Nephron (organoid): ENCODE results near the gene NOP58.

Source experiments
- H3K27ac Mint-ChIP-seq, 3 experiments: 2 replicates each; pipeline ENCODE4 v1.8.0; 2020; ENCODE audit warnings: mixed read lengths in 3 of 3, mild to moderate bottlenecking in 2 of 3, moderate library complexity in 1 of 3
- H3K27me3 Mint-ChIP-seq: 2 replicates; pipeline ENCODE4 v1.8.0; 2021; ENCODE audit warnings: low read depth, mild to moderate bottlenecking, moderate library complexity, mixed read lengths
- H3K36me3 Mint-ChIP-seq: 2 replicates; pipeline ENCODE4 v1.8.0; 2020; ENCODE audit warnings: low read depth, mixed read lengths
- H3K4me1 Mint-ChIP-seq: 2 replicates; pipeline ENCODE4 v1.8.0; 2020; ENCODE audit warnings: mixed read lengths
- H3K4me3 Mint-ChIP-seq, 3 experiments: 2 replicates each; pipeline ENCODE4 v1.8.0; 2020; ENCODE audit warnings: mild to moderate bottlenecking in 3 of 3, mixed read lengths in 3 of 3, moderate library complexity in 2 of 3
- H3K9me3 Mint-ChIP-seq: 2 replicates; pipeline ENCODE4 v1.8.0; 2020; ENCODE audit warnings: mixed read lengths
- TF ChIP-seq, protein P1 (sequence below), 3 experiments: fragments of 200-600 bp; sonication (generic); IDR thresholded peaks; one replicate each; pipeline ENCODE4 v1.5.0; 2021; ENCODE audit warnings: antibody characterized with exemption in 3 of 3; ENCODE audit not compliant: unreplicated experiment in 3 of 3

NOP58 gene

DNA sequence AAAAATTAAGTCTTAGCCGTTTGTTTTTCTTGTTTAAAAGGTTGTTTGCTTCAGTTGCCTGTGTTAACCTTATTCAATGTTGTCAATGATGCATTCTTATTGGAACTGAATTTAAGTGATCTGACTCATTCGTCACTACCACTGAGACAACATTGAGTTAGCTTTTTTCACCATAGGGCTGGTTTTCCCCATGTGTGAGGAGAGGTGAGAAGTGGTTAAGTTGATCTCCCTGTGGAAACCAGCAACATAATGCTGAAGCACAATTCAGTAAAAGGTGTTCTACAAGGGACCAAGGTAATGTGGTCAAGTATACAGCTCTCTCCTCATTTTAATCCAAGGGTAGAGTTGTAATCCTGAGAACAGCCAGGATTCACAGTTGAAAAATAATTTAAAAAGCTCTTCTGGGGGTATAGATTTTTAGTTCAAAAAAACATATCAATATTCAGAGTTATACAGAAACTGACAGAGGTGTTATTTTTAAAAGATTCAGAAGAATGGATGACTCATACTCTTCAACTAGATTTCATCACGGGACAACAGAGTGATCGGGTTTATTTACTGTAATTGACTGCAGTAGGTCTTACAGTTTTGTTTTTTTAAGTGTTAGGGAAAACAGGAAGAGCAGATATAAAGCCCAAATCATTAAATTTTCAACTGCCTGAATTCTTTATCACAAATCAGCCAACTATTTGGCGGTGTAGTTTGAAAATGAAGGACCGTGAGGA lies 12.6 kb downstream of the NOP58 start:
- no peaks in the 10 kb centered on the region for H3K4me1 Mint-ChIP-seq
- H3K36me3 Mint-ChIP-seq = peaks cover 42% of the 10 kb centered on the region
- H3K9me3 Mint-ChIP-seq = no peaks in the 10 kb centered on the region
- no peak overlapping the region for H3K4me3 Mint-ChIP-seq
- TF ChIP-seq, protein P1, sequence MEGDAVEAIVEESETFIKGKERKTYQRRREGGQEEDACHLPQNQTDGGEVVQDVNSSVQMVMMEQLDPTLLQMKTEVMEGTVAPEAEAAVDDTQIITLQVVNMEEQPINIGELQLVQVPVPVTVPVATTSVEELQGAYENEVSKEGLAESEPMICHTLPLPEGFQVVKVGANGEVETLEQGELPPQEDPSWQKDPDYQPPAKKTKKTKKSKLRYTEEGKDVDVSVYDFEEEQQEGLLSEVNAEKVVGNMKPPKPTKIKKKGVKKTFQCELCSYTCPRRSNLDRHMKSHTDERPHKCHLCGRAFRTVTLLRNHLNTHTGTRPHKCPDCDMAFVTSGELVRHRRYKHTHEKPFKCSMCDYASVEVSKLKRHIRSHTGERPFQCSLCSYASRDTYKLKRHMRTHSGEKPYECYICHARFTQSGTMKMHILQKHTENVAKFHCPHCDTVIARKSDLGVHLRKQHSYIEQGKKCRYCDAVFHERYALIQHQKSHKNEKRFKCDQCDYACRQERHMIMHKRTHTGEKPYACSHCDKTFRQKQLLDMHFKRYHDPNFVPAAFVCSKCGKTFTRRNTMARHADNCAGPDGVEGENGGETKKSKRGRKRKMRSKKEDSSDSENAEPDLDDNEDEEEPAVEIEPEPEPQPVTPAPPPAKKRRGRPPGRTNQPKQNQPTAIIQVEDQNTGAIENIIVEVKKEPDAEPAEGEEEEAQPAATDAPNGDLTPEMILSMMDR (IDR thresholded peaks at IDR 0.05; ENCODE audit: unreplicated experiment in 3 of 3) = no peak
- no peaks in the 10 kb centered on the region for H3K27me3 Mint-ChIP-seq
- no peak overlapping the region for H3K27ac Mint-ChIP-seq

DNA sequence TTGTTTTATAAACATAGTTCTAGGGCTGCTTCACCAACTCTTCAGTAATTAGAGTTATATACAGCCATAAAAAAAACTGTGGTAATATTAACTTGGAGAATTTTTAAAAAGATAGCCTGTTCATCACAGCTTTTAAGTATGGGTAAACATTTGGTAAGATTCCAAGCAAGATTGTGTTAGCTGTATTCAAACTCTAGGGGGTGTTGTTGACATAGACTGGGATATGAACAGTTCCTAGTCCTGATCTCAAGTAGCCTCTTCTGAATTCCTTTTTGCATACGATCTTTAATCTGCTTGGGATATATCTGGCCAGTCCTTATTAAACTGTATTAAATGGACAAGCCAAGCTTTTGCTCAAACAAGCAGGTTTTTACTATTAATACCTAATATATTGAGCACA lies 13.4 kb downstream of the NOP58 start:
- H3K4me1 Mint-ChIP-seq = no peaks in the 10 kb centered on the region

DNA sequence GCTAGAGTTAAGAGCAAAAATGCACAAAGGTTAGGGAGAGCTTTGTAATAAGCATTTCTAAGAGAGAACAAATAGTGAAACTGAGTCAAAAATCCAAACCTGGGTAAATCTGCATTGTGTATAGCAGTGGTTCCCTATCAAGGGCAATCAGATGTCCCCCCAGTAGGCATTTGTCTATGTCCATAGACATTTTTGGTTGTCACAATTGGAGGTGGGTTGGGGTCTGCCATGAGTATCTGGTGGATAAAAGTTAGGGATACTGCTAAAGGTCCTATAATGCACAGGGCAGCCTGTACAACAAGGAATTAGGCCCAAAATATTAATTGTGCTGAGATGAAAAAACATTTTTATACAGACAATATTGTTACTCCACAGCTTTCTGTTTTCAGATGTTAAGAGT lies 21.0 kb downstream of the NOP58 start:
- Mint-ChIP-seq H3K4me3 (no peak overlapping the region), H3K4me1 (no peaks in the 10 kb centered on the region), H3K27me3 (no peaks in the 10 kb centered on the region), H3K9me3 (no peaks in the 10 kb centered on the region), H3K27ac (no peak overlapping the region), H3K36me3 (peaks cover 68% of the 10 kb centered on the region)
- TF ChIP-seq, protein P1 (IDR thresholded peaks at IDR 0.05; ENCODE audit: unreplicated experiment in 3 of 3) = no peak

More for the DNA sequence above, 13.4 kb downstream of the NOP58 start:
- Mint-ChIP-seq H3K9me3 (no peaks in the 10 kb centered on the region), H3K36me3 (peaks cover 42% of the 10 kb centered on the region), H3K4me3 (no peak overlapping the region), H3K27ac (no peak overlapping the region), H3K27me3 (no peaks in the 10 kb centered on the region)
- TF ChIP-seq, protein P1 (IDR thresholded peaks at IDR 0.05; ENCODE audit: unreplicated experiment in 3 of 3) = peak; percentile 40 to 57 (median 41)

DNA sequence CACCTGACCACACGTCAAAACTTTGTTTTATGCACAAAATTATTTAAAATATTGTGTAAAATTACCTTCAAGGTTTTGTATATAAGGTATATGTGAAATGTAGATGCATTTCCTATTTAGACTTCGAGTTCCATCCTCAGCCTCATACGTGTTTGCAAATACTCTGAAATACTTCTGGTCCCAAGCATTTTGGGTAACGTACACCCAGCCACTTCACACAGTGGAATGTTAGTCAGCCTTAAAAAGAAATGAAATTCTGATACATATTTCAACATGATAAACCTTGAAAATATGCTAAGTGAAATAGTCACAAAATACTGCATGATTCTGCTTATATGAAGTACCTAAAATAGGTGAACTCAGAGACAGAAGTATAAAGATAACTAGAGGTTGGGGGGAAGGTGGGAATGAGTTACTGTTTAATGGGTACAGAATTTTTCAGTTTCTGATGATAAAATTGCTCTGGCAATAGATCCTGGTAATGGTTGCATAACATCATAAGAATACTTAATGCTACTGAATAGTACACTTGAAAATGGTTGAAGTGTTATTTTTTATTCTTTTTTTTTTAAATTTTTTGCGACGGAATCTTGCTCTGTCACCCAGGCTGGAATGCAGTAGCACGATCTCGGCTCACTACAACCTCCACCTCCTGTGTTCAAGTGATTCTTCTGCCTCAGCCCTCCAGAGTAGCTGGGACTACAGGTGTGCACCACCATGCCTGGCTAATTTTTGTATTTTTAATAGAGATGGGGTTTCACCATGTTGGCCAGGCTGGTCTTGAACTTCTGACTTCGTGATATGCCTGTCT lies 24.0 kb downstream of the NOP58 start:
- Mint-ChIP-seq H3K36me3 (peaks cover 60% of the 10 kb centered on the region), H3K27me3 (no peaks in the 10 kb centered on the region), H3K4me3 (no peak overlapping the region), H3K4me1 (no peaks in the 10 kb centered on the region), H3K27ac (no peak overlapping the region), H3K9me3 (no peaks in the 10 kb centered on the region)
- TF ChIP-seq, protein P1 (IDR thresholded peaks at IDR 0.05; ENCODE audit: unreplicated experiment in 3 of 3) = no peak

DNA sequence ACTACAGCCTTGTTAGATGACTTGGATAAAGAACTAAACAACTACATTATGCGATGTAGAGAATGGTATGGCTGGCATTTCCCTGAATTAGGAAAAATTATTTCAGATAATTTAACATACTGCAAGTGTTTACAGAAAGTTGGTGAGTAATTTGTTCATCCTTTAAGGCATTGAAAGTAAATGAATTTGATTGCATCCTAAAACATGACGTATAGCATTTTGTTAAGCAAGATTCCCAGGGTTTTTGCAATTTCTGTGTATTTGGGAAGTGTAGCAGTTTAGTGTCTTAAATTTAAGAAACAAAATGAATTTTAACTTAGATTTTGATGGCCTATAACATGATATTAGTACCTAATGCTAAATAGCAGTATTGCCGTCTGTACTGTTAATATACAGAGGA lies 24.8 kb downstream of the NOP58 start:
- Mint-ChIP-seq H3K9me3 (no peaks in the 10 kb centered on the region), H3K27me3 (no peaks in the 10 kb centered on the region), H3K4me1 (no peaks in the 10 kb centered on the region), H3K4me3 (no peak overlapping the region), H3K36me3 (peaks cover 60% of the 10 kb centered on the region), H3K27ac (no peak overlapping the region)
- TF ChIP-seq, protein P1 (IDR thresholded peaks at IDR 0.05; ENCODE audit: unreplicated experiment in 3 of 3) = no peak
